Prostate gland (tissue), 2 donors: Measurements from ENCODE around the gene CHRNA1. TPM values are rescaled to one million over a fixed set of nuclear protein-coding genes. Genes with fewer than 3 reads are reported as not detected.

Source experiments
- DNase-seq: peaks from one replicate; pipeline ENCODE4 v3.0.0-alpha.2; 2019; ENCODE audit warnings: low spot score
- H3K27ac ChIP-seq, 2 donors: fragments of 200-600 bp; sonication (generic); 2 replicates each; pipeline ENCODE4 v1.5.1; 2017 to 2019
- H3K27me3 ChIP-seq: fragments of 200-600 bp; sonication (generic); replicated peaks from 2 replicates; pipeline ENCODE4 v1.5.1; 2019; ENCODE audit not compliant: insufficient read depth
- H3K36me3 ChIP-seq, 2 donors: fragments of 200-600 bp; sonication (generic); 1 replicate in 1 of 2; 2 replicates in 1 of 2; pipeline versions ENCODE4 v1.5.1 to v1.8.1; 2017 to 2019
- H3K4me1 ChIP-seq: fragments of 200-600 bp; sonication (generic); replicated peaks from 2 replicates; pipeline ENCODE4 v1.5.1; 2019
- H3K4me3 ChIP-seq, 2 donors: fragments of 200-600 bp; sonication (generic); 2 replicates each; pipeline ENCODE4 v1.5.1; 2017 to 2019
- H3K9me3 ChIP-seq: fragments of 200-600 bp; sonication (generic); 2 replicates; pipeline ENCODE4 v1.5.1; 2017
- POLR2A ChIP-seq: fragments of 450-650 bp; IDR thresholded peaks from one replicate; pipeline ENCODE4 v1.6.1; 2016; ENCODE audit warnings: antibody characterized with exemption, mild to moderate bottlenecking
- POLR2AphosphoS5 ChIP-seq: sonication (generic); formaldehyde crosslinking; IDR thresholded peaks from one replicate; pipeline ENCODE4 v1.6.1; 2017; ENCODE audit warnings: antibody characterized with exemption
- WGBS: methylation state at CpG from one replicate; pipeline ENCODE4 v1.1.5; 2018; 5-methylcytosine and 5-hydroxymethylcytosine counted together
- intact Hi-C: fragments of 100-400 bp; cut with DNase I; formaldehyde crosslinking; loops from one replicate; pipeline ENCODE4 v1.14.2; 2022
- total RNA-seq, 2 donors: library from RNA; depleted of rRNA; stranded (reverse); fragments of >200 nt; gene quantifications; one replicate each; pipeline ENCODE4 v1.1.0, GENCODE V29; 2016
- TF ChIP-seq, protein P1 (sequence below), 4 experiments: fragments of 200-600 bp in 2 of 4; fragments of 450-650 bp in 2 of 4; sonication (generic) in 2 of 4; IDR thresholded peaks; 1 replicate in 3 of 4; 2 replicates in 1 of 4; pipeline ENCODE4 v1.5.1; 2016 to 2019; ENCODE audit warnings: antibody characterized with exemption in 4 of 4, mild to moderate bottlenecking in 2 of 4, moderate library complexity in 2 of 4

The CHRNA1 gene
- total RNA-seq, 2 donors from 2014 or later = 4.0 TPM; not detected in 1

DNA sequence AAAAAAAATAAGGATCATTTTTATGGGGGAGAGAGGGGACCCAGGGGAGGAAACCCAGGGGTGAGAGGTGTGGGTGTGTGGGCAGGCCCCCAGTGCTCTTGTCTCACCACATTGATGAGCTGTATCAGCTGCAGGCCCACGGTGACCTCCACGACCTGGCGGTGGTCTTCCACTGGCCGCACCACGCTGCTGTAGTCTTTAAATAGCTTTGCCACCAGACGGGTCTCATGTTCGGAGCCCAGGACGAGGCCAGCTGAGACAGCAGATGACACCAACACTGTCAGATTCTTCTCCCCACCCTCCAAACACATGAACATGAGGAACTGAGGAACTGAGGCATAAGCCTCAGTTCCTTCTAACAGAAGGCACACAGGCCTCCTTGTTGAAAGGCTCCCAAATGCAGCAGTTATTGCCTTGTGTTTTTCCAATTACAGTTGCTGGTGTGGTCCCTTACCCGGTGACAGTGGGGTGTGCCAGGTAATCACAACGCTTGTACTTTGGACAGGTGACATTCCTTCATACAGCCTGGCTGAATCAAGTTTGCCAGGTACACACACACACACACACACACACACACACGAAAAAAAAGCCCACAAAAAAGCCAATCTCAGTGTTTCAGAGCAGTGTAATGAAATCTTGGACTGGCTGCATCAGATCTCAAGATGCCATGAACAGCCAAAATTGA lies 4.7 kb downstream of the CHRNA1 start:
- Histone ChIP-seq H3K36me3 (no peaks in the 10 kb centered on the region), H3K27ac (no peak overlapping the region), H3K9me3 (no peaks in the 10 kb centered on the region), H3K4me3 (no peak overlapping the region), H3K4me1 (no peaks in the 10 kb centered on the region), H3K27me3 (no peaks in the 10 kb centered on the region)
- WGBS = 78% methylated on average over 11 of the region's 11 CpGs
- intact Hi-C loops = no loop called here
- TF ChIP-seq POLR2A (no peak), POLR2AphosphoS5 (no peak)
- TF ChIP-seq, protein P1, sequence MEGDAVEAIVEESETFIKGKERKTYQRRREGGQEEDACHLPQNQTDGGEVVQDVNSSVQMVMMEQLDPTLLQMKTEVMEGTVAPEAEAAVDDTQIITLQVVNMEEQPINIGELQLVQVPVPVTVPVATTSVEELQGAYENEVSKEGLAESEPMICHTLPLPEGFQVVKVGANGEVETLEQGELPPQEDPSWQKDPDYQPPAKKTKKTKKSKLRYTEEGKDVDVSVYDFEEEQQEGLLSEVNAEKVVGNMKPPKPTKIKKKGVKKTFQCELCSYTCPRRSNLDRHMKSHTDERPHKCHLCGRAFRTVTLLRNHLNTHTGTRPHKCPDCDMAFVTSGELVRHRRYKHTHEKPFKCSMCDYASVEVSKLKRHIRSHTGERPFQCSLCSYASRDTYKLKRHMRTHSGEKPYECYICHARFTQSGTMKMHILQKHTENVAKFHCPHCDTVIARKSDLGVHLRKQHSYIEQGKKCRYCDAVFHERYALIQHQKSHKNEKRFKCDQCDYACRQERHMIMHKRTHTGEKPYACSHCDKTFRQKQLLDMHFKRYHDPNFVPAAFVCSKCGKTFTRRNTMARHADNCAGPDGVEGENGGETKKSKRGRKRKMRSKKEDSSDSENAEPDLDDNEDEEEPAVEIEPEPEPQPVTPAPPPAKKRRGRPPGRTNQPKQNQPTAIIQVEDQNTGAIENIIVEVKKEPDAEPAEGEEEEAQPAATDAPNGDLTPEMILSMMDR (IDR thresholded peaks at IDR 0.05) = no peak
- DNase-seq = no peak

GRCh38 chr2:174756743-174757142 lies 7.5 kb downstream of the CHRNA1 start:
- H3K27ac ChIP-seq = no peak overlapping the region
- intact Hi-C loops = no loop called here
- 66% methylated on average over 10 of the region's 10 CpGs for WGBS
- H3K9me3 ChIP-seq = no peaks in the 10 kb centered on the region
- no peak for DNase-seq
- H3K36me3 ChIP-seq = no peaks in the 10 kb centered on the region
- no peaks in the 10 kb centered on the region for H3K4me1 ChIP-seq
- H3K4me3 ChIP-seq = no peak overlapping the region
- no peaks in the 10 kb centered on the region for H3K27me3 ChIP-seq
- TF ChIP-seq POLR2A = no peak
- TF ChIP-seq, protein P1 (IDR thresholded peaks at IDR 0.05) = no peak

DNA sequence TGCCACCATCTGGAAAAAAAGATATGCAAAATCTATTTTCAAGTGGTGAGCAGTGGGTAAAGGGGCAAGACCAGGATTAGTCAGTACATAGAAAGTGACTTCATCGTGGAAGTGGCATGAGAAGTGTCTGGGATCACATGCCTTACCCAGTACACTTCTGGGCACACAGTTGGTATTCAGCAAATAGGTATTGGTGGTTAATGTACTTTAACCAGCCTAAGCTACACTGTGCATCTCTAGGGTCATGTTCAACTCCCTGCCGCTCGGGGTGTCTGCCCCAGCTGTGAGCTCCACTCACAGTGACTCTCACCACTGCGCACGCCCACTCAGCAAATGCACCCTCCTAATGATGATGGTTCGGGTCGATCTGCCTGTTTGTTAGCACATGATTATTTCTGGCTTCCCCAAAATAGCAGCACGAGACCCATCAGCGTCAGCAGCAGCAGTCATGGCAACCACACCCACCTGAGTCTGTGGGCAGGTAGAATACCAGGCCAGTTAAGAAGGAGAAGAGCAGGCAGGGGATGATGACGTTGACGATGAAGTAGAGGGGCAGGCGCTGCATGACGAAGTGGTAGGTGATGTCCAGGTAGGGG lies 11.1 kb downstream of the CHRNA1 start:
- Histone ChIP-seq H3K27ac (no peak overlapping the region), H3K27me3 (no peaks in the 10 kb centered on the region), H3K4me3 (no peak overlapping the region), H3K9me3 (no peaks in the 10 kb centered on the region), H3K36me3 (no peaks in the 10 kb centered on the region), H3K4me1 (no peaks in the 10 kb centered on the region)
- DNase-seq = no peak
- intact Hi-C loops = no loop called here
- TF ChIP-seq, protein P1 (IDR thresholded peaks at IDR 0.05) = no peak
- TF ChIP-seq POLR2AphosphoS5 (no peak), POLR2A (no peak)
- 88% methylated on average over 13 of the region's 13 CpGs for WGBS

- 94% methylated on average over 4 of the region's 4 CpGs for WGBS
Observed at GRCh38 chr2:174752403-174753037, 11.8 kb downstream of the CHRNA1 start.

More at GRCh38 chr2:174752403-174753037, 11.8 kb downstream of the CHRNA1 start:
- H3K9me3 ChIP-seq = no peaks in the 10 kb centered on the region
- no peak for TF ChIP-seq POLR2A
- TF ChIP-seq POLR2AphosphoS5 = no peak
- TF ChIP-seq, protein P1 (IDR thresholded peaks at IDR 0.05) = no peak
- no peak for DNase-seq
- H3K4me1 ChIP-seq = no peaks in the 10 kb centered on the region
- no peaks in the 10 kb centered on the region for H3K27me3 ChIP-seq
- intact Hi-C loops = no loop called here
- H3K36me3 ChIP-seq = no peaks in the 10 kb centered on the region
- H3K4me3 ChIP-seq = no peak overlapping the region
- H3K27ac ChIP-seq = no peak overlapping the region
